GM12878 (cell line): ENCODE results near the gene RINL. TPM values are rescaled to one million over a fixed set of nuclear protein-coding genes. Genes with fewer than 3 reads are reported as not detected.

ENCODE experiments used
- ATF7 ChIP-seq: fragments of 450-650 bp; IDR thresholded peaks from 2 replicates; pipeline ENCODE4 v1.6.1; 2016; ENCODE audit warnings: low read depth, mild to moderate bottlenecking
- CBFB ChIP-seq: IDR thresholded peaks from 2 replicates; pipeline ENCODE4 v1.6.1; 2016; ENCODE audit warnings: antibody characterized with exemption, low read depth
- CBX3 ChIP-seq: fragments of 200-600 bp; sonication (generic); IDR thresholded peaks from 2 replicates; pipeline ENCODE4 v1.6.1; 2016; ENCODE audit warnings: low read depth, borderline replicate concordance
- CTCF ChIP-seq, 3 experiments: IDR thresholded peaks in 2 of 3; conservative IDR thresholded peaks in 1 of 3; 2 replicates each; pipeline ENCODE4 v1.5.1; 2011; ENCODE audit warnings: low read depth in 3 of 3, low read length in 3 of 3, mild to moderate bottlenecking in 3 of 3, control low read depth in 2 of 3, moderate library complexity in 2 of 3, inconsistent platforms in 1 of 3, mixed read lengths in 1 of 3; ENCODE audit not compliant: control insufficient read depth in 2 of 3, insufficient read depth in 1 of 3; ENCODE audit errors: extremely low read depth in 1 of 3
- EP300 ChIP-seq, 2 experiments: fragments of 150-350 bp in 1 of 2; IDR thresholded peaks; 2 replicates each; pipeline ENCODE4 v1.6.1; 2011 to 2012; ENCODE audit warnings: low read depth in 2 of 2, low read length in 2 of 2, borderline replicate concordance in 1 of 2, improper control_type of control experiment in 1 of 2, inconsistent platforms in 1 of 2; ENCODE audit not compliant: control insufficient read depth in 1 of 2
- ETV6 ChIP-seq, 2 experiments: fragments of 450-650 bp in 1 of 2; IDR thresholded peaks in 1 of 2; conservative IDR thresholded peaks in 1 of 2; 2 replicates each; pipeline ENCODE4 v1.6.1; 2014; ENCODE audit warnings: antibody characterized with exemption in 1 of 2, borderline replicate concordance in 1 of 2, low read depth in 1 of 2, mild to moderate bottlenecking in 1 of 2, moderate library complexity in 1 of 2
- FOXK2 ChIP-seq: fragments of 450-650 bp; IDR thresholded peaks from 2 replicates; pipeline ENCODE4 v1.6.1; 2017; ENCODE audit warnings: mild to moderate bottlenecking, moderate library complexity
- HDAC6 ChIP-seq: fragments of 200-600 bp; sonication (generic); IDR thresholded peaks from one replicate; pipeline ENCODE4 v1.8.0; 2017; ENCODE audit warnings: antibody characterized with exemption; ENCODE audit not compliant: unreplicated experiment
- HDGF ChIP-seq: fragments of 450-650 bp; IDR thresholded peaks from 2 replicates; pipeline ENCODE4 v1.6.1; 2016; ENCODE audit warnings: antibody characterized with exemption
- IRF5 ChIP-seq: fragments of 450-650 bp; IDR thresholded peaks from 2 replicates; pipeline ENCODE4 v1.6.1; 2017; ENCODE audit warnings: borderline replicate concordance
- JUND ChIP-seq: IDR thresholded peaks from 2 replicates; pipeline ENCODE4 v1.6.1; 2012; ENCODE audit warnings: low read depth, mild to moderate bottlenecking, low read length, improper control_type of control experiment, moderate library complexity
- MTA2 ChIP-seq: fragments of 450-650 bp; IDR thresholded peaks from 2 replicates; pipeline ENCODE4 v1.6.1; 2016; ENCODE audit warnings: low read depth, mild to moderate bottlenecking, moderate library complexity
- MYB ChIP-seq: fragments of 150-350 bp; IDR thresholded peaks from 2 replicates; pipeline ENCODE4 v1.6.1; 2014; ENCODE audit warnings: mild to moderate bottlenecking, low read depth, low read length, borderline replicate concordance
- NFXL1 ChIP-seq: fragments of 450-650 bp; IDR thresholded peaks from 2 replicates; pipeline ENCODE4 v1.6.1; 2017; ENCODE audit warnings: antibody characterized with exemption, mild to moderate bottlenecking, borderline replicate concordance
- PAX5 ChIP-seq: IDR thresholded peaks from 2 replicates; pipeline ENCODE4 v1.6.1; 2011; ENCODE audit warnings: low read depth, low read length, borderline replicate concordance
- PAX8 ChIP-seq: fragments of 450-650 bp; IDR thresholded peaks from 2 replicates; pipeline ENCODE4 v1.6.1; 2017; ENCODE audit warnings: mild to moderate bottlenecking, moderate library complexity
- POLR2AphosphoS2 ChIP-seq: IDR thresholded peaks from 2 replicates; pipeline ENCODE4 v1.6.1; 2011; ENCODE audit warnings: low read depth, mild to moderate bottlenecking, low read length, improper control_type of control experiment, moderate library complexity
- RCOR1 ChIP-seq: conservative IDR thresholded peaks from 2 replicates; pipeline ENCODE4 v1.6.1; 2012; ENCODE audit warnings: low read depth, low read length, improper control_type of control experiment
- RELA ChIP-seq: fragments of 450-650 bp; IDR thresholded peaks from 2 replicates; pipeline ENCODE4 v1.8.0; 2014; ENCODE audit warnings: borderline replicate concordance; ENCODE audit not compliant: partially characterized antibody
- SIX5 ChIP-seq: IDR thresholded peaks from 2 replicates; pipeline ENCODE4 v1.6.1; 2011; ENCODE audit warnings: mild to moderate bottlenecking, low read depth, low read length, moderate library complexity; ENCODE audit not compliant: severe bottlenecking
- TARDBP ChIP-seq: IDR thresholded peaks from 2 replicates; pipeline ENCODE4 v1.6.1; 2016; ENCODE audit warnings: borderline replicate concordance
- TCF3 ChIP-seq: IDR thresholded peaks from 2 replicates; pipeline ENCODE4 v1.6.1; 2012; ENCODE audit warnings: low read depth, mild to moderate bottlenecking, low read length, borderline replicate concordance; ENCODE audit not compliant: insufficient read depth
- ZBED1 ChIP-seq: IDR thresholded peaks from 2 replicates; pipeline ENCODE4 v1.6.1; 2016; ENCODE audit warnings: borderline replicate concordance
- ZBTB33 ChIP-seq: fragments of 450-650 bp; IDR thresholded peaks from 2 replicates; pipeline ENCODE4 v1.6.1; 2017; ENCODE audit warnings: mild to moderate bottlenecking
- polyA plus RNA-seq, 11 experiments: library from polyadenylated mRNA; depleted of rRNA in 4 of 11; unstranded in 6 of 11; stranded (reverse) in 5 of 11; fragments of >200 nt; fragmentation: Nextera tagmentation in 4 of 11; fragmentation: Illumina TruSeq in 1 of 11; extraction: Ambion mirVana in 4 of 11; extraction: Trizol in 1 of 11; gene quantifications; 1 replicate in 1 of 11; 2 replicates in 10 of 11; pipeline versions ENCODE4 v1.2.1 to v1.2.3, GENCODE V29; 2011 to 2016; ENCODE audit warnings: inconsistent platforms in 2 of 11, missing spikeins in 2 of 11, low read depth in 1 of 11
- total RNA-seq, 4 experiments: library from RNA; depleted of rRNA in 3 of 4; stranded (reverse); fragments of >200 nt in 3 of 4; fragmentation: Illumina TruSeq in 1 of 4; extraction: Trizol in 1 of 4; gene quantifications; 2 replicates each; pipeline versions ENCODE4 v1.2.1 to v1.2.3, GENCODE V29; 2013 to 2021

The RINL gene
- total and polyA plus RNA-seq, 10 of the 15 experiments (the other 5 are each of a cell fraction or from before 2014, with no cell fraction given) = 14.5 to 64.2 (median 47.6) TPM

GRCh38 chr19:38899447-38900201, 21.5 kb upstream of the RINL start, which contains the start of the genes NFKBIB and SIRT2 (continued):
- TF ChIP-seq ZBTB33 (no peak), CBFB (peak; percentile 75; the same call in 1 of the 2 replicates), NFXL1 (no peak), POLR2AphosphoS2 (0 out of 2 replicates have a peak, but pooled peaks have one; percentile 37), SIX5 (peak; percentile 99), TARDBP (peak; percentile 94), MYB (no peak), RELA (peak; percentile 95), ZBED1 (no peak), IRF5 (no peak), EP300 (IDR thresholded peaks at IDR 0.05; ENCODE audit: borderline replicate concordance in 1 of 2, control insufficient read depth in 1 of 2, low read depth in 2 of 2, low read length in 2 of 2) (no peak), RCOR1 (no peak), CBX3 (no peak), JUND (0 out of 2 replicates have a peak, but pooled peaks have one; percentile 28), ATF7 (peak; percentile 52; the same call in 1 of the 2 replicates), HDAC6 (no peak), HDGF (peak; percentile 80; the same call in 1 of the 2 replicates), FOXK2 (no peak; the same call in none of the 2 replicates), CTCF (IDR thresholded peaks at IDR 0.05 in 2 of 3, conservative IDR thresholded peaks at IDR 0.05 in 1 of 3; ENCODE audit: control insufficient read depth in 2 of 3, extremely low read depth in 1 of 3, insufficient read depth in 1 of 3, low read depth in 3 of 3, low read length in 3 of 3) (no peak), PAX5 (no peak), PAX8 (no peak), TCF3 (0 out of 2 replicates have a peak, but pooled peaks have one; percentile 49), ETV6 (conservative IDR thresholded peaks at IDR 0.05 in 1 of 2, IDR thresholded peaks at IDR 0.05 in 1 of 2; ENCODE audit: borderline replicate concordance in 1 of 2, low read depth in 1 of 2) (no peak), MTA2 (no peak)
